Neural cell (in vitro differentiated cells): ENCODE data around the gene ARHGAP4.

Experiments
- EP300 ChIP-seq: fragments of 450-650 bp; conservative IDR thresholded peaks from 2 replicates; pipeline ENCODE4 v1.6.1; 2014; ENCODE audit warnings: antibody characterized with exemption, mild to moderate bottlenecking, moderate library complexity; ENCODE audit not compliant: poor library complexity, severe bottlenecking
- EZH2 ChIP-seq: fragments of 200-600, 300-800 bp; shearing (Covaris generic), sonication (generic); IDR thresholded peaks from 2 replicates; pipeline ENCODE4 v1.6.1; 2014; ENCODE audit warnings: antibody characterized with exemption, low read length, borderline replicate concordance, mild to moderate bottlenecking; ENCODE audit not compliant: insufficient read depth, poor library complexity, severe bottlenecking
- POLR2AphosphoS5 ChIP-seq: IDR thresholded peaks from 2 replicates; pipeline ENCODE4 v1.6.1; 2012
- REST ChIP-seq: IDR thresholded peaks from 2 replicates; pipeline ENCODE4 v1.6.1; 2012; ENCODE audit warnings: borderline replicate concordance
- TAF1 ChIP-seq: IDR thresholded peaks from 2 replicates; pipeline ENCODE4 v1.6.1; 2012; ENCODE audit warnings: low read depth
- TF ChIP-seq, protein P1 (sequence below): fragments of 450-650 bp; IDR thresholded peaks from 2 replicates; pipeline ENCODE4 v1.5.1; 2014; ENCODE audit warnings: antibody characterized with exemption, mild to moderate bottlenecking, moderate library complexity; ENCODE audit not compliant: poor library complexity, severe bottlenecking

DNA sequence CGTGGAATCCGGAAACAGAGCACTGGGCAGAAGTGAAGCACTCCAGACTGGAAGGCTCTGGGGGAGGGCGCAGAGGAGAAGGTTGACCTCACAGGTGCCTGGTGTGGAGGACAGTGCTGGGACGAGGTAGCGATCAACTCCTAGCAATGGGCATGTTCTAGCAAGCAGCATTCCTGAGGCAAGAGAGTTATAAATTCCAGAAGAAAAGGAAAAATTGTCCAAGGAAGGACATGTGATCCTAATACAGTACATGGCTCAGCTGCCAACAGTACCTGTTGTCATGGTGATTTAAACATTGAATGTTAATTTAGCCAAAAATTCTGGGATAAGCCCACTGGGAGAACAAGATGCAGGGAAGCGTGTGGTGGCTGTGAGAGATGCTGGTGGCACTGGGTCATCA is 8.2 kb downstream of the ARHGAP4 start:
- TF ChIP-seq, protein P1, sequence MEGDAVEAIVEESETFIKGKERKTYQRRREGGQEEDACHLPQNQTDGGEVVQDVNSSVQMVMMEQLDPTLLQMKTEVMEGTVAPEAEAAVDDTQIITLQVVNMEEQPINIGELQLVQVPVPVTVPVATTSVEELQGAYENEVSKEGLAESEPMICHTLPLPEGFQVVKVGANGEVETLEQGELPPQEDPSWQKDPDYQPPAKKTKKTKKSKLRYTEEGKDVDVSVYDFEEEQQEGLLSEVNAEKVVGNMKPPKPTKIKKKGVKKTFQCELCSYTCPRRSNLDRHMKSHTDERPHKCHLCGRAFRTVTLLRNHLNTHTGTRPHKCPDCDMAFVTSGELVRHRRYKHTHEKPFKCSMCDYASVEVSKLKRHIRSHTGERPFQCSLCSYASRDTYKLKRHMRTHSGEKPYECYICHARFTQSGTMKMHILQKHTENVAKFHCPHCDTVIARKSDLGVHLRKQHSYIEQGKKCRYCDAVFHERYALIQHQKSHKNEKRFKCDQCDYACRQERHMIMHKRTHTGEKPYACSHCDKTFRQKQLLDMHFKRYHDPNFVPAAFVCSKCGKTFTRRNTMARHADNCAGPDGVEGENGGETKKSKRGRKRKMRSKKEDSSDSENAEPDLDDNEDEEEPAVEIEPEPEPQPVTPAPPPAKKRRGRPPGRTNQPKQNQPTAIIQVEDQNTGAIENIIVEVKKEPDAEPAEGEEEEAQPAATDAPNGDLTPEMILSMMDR, result no peak
- no peak for TF ChIP-seq TAF1
- TF ChIP-seq REST, result no peak
- TF ChIP-seq EZH2, result no peak
- TF ChIP-seq POLR2AphosphoS5, result no peak
- TF ChIP-seq EP300, result no peak
